ENCODE measurements around the gene SFMBT2. TPM values are rescaled to one million over a fixed set of nuclear protein-coding genes. Genes with fewer than 3 reads are reported as not detected.

The SFMBT2 gene
- total RNA-seq, 1 donor from 2014 or later = 7.0 TPM

- Mint-ChIP-seq H3K4me1 (peaks cover 22% of the 10 kb centered on the region), H3K27me3 (ENCODE audit: low read depth) (no peaks in the 10 kb centered on the region), H3K36me3 (ENCODE audit: low read depth) (no peaks in the 10 kb centered on the region), H3K9me3 (no peaks in the 10 kb centered on the region), H3K4me3 (no peak overlapping the region), H3K27ac (ENCODE audit: unreplicated experiment) (peak overlapping the region; percentile 58)
- no peak for DNase-seq (ENCODE audit: low read depth, low spot score)
- no peak for TF ChIP-seq CTCF (conservative IDR thresholded peaks at IDR 0.05)
Measured at GRCh38 chr10:7298495-7298894, 112.3 kb downstream of the SFMBT2 start.

- H3K36me3 Mint-ChIP-seq (ENCODE audit: low read depth) = no peaks in the 10 kb centered on the region
- no peak overlapping the region for H3K27ac Mint-ChIP-seq (ENCODE audit: unreplicated experiment)
- no peaks in the 10 kb centered on the region for H3K27me3 Mint-ChIP-seq (ENCODE audit: low read depth)
- no peak for DNase-seq (ENCODE audit: low read depth, low spot score)
- no peak for TF ChIP-seq CTCF (conservative IDR thresholded peaks at IDR 0.05)
- no peak overlapping the region for H3K4me3 Mint-ChIP-seq
- peaks cover 14% of the 10 kb centered on the region for H3K4me1 Mint-ChIP-seq
- H3K9me3 Mint-ChIP-seq = no peaks in the 10 kb centered on the region
Measured at GRCh38 chr10:7297094-7297493, 113.7 kb downstream of the SFMBT2 start.

- H3K27me3 Mint-ChIP-seq (ENCODE audit: low read depth) = no peaks in the 10 kb centered on the region
- H3K36me3 Mint-ChIP-seq (ENCODE audit: low read depth) = no peaks in the 10 kb centered on the region
- H3K4me1 Mint-ChIP-seq = peaks cover 10% of the 10 kb centered on the region
- H3K9me3 Mint-ChIP-seq = no peaks in the 10 kb centered on the region
- no peak overlapping the region for H3K27ac Mint-ChIP-seq (ENCODE audit: unreplicated experiment)
- H3K4me3 Mint-ChIP-seq = no peak overlapping the region
- TF ChIP-seq CTCF (conservative IDR thresholded peaks at IDR 0.05) = no peak
- no peak for DNase-seq (ENCODE audit: low read depth, low spot score)
Measured at GRCh38 chr10:7296648-7297047, 114.2 kb downstream of the SFMBT2 start.

GRCh38 chr10:7296076-7296475 is 114.8 kb downstream of the SFMBT2 start:
- no peak for DNase-seq (ENCODE audit: low read depth, low spot score)
- Mint-ChIP-seq H3K4me3 (no peak overlapping the region), H3K9me3 (no peaks in the 10 kb centered on the region), H3K27ac (ENCODE audit: unreplicated experiment) (no peak overlapping the region), H3K36me3 (ENCODE audit: low read depth) (no peaks in the 10 kb centered on the region), H3K27me3 (ENCODE audit: low read depth) (no peaks in the 10 kb centered on the region), H3K4me1 (peaks cover 4% of the 10 kb centered on the region)
- TF ChIP-seq CTCF (conservative IDR thresholded peaks at IDR 0.05) = no peak

- H3K9me3 Mint-ChIP-seq = no peaks in the 10 kb centered on the region
- DNase-seq (ENCODE audit: low read depth, low spot score) = no peak
- H3K27ac Mint-ChIP-seq (ENCODE audit: unreplicated experiment) = no peak overlapping the region
- no peaks in the 10 kb centered on the region for H3K27me3 Mint-ChIP-seq (ENCODE audit: low read depth)
- no peak for TF ChIP-seq CTCF (conservative IDR thresholded peaks at IDR 0.05)
- no peaks in the 10 kb centered on the region for H3K36me3 Mint-ChIP-seq (ENCODE audit: low read depth)
- H3K4me1 Mint-ChIP-seq = no peaks in the 10 kb centered on the region
- H3K4me3 Mint-ChIP-seq = no peak overlapping the region
Measured at GRCh38 chr10:7293378-7293920, 117.4 kb downstream of the SFMBT2 start.
